ENCODE measurements around the gene ERCC3.

ERCC3 gene

GRCh38 chr2:127208313-127208712, 85.6 kb downstream of the ERCC3 start:
- TF ChIP-seq, protein P1, sequence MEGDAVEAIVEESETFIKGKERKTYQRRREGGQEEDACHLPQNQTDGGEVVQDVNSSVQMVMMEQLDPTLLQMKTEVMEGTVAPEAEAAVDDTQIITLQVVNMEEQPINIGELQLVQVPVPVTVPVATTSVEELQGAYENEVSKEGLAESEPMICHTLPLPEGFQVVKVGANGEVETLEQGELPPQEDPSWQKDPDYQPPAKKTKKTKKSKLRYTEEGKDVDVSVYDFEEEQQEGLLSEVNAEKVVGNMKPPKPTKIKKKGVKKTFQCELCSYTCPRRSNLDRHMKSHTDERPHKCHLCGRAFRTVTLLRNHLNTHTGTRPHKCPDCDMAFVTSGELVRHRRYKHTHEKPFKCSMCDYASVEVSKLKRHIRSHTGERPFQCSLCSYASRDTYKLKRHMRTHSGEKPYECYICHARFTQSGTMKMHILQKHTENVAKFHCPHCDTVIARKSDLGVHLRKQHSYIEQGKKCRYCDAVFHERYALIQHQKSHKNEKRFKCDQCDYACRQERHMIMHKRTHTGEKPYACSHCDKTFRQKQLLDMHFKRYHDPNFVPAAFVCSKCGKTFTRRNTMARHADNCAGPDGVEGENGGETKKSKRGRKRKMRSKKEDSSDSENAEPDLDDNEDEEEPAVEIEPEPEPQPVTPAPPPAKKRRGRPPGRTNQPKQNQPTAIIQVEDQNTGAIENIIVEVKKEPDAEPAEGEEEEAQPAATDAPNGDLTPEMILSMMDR (IDR thresholded peaks at IDR 0.05; ENCODE audit: low read length, missing control alignments): no peak
- no peak for DNase-seq (ENCODE audit: low read depth)

More at GRCh38 chr2:127208313-127208712, 85.6 kb downstream of the ERCC3 start:
- no peak overlapping the region for H3K4me3 ChIP-seq (replicated peaks; ENCODE audit: low read depth, low read length)

Data from fibroblast of pulmonary artery (primary cell).